ENCODE results near the gene KCNQ4. TPM values are rescaled to one million over a fixed set of nuclear protein-coding genes. Genes with fewer than 3 reads are reported as not detected.

KCNQ4 gene
- total and polyA plus RNA-seq, 2 donors (not counting 1 experiment from before 2014, with no cell fraction given) = 0.16 to 0.20 TPM

DNA sequence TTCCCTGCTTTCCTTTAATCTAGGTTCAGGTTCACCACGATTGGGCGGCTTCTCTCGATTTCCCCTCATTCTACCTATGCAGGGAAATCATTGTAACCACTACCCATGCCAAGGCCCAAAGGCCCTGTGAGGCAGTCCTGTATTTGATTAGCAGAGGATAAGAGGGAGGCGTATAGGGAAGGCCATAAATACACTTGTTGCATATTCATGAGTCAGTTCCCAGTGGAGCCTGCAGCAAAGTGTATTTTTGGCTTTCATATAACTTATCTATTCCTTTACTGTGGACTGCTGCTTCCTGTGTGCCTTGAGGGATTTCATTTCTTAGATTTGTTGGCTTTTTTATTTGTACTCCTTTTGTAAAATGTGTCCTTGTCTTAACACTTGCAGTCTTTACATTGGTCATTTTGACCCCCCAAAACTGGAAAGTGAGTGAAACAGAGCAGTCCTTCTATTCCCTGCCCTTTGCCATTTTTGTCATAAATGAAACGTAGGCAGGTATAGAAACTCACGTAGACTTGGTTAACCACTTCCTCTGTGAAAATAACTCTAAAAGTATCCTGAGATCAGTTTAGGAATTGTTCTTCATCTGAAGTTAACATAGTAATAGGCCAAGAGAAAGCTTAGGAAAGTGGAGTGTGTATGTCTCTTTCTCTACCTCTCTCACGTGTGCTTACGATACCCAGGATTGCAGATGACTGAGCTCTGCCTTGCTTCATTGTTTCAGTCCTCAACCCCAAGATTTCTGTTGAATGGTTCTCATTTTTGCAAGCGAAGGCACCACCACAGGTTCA, 19.6 kb upstream of the KCNQ4 start:
- ChIA-PET CTCF (interaction anchor here (0.9 to 3.2 kb wide), 5 partner anchors 8 to 620 kb away, joined by 3 to 38 read pairs (median 4); no protein-coding TSS in a partner anchor), POLR2A (no interaction called here)
- Histone ChIP-seq H2AFZ (ENCODE audit: insufficient read depth, low read depth, low read length, poor library complexity, severe bottlenecking) (no peak overlapping the region), H3K4me3 (ENCODE audit: control extremely low read depth in 1 of 5, extremely low read depth in 1 of 5, insufficient read depth in 1 of 5, low read depth in 2 of 5, low read length in 4 of 5) (no peak overlapping the region), H3K9ac (ENCODE audit: low read length) (peak overlapping the region; percentile 13), H3K36me3 (replicated peaks in 1 of 2; ENCODE audit: control extremely low read depth in 1 of 2, control insufficient read depth in 1 of 2, extremely low read depth in 1 of 2, insufficient read depth in 2 of 2, low read length in 1 of 2) (peaks cover 15 to 94% of the 10 kb centered on the region in 2 experiments), H3K79me2 (ENCODE audit: control insufficient read depth, insufficient read depth, low read length) (peaks cover 3% of the 10 kb centered on the region), H3K4me1 (ENCODE audit: control insufficient read depth in 2 of 2, insufficient read depth in 2 of 2, low read length in 2 of 2) (peaks cover 8 to 26% of the 10 kb centered on the region in 2 donors), H3K27me3 (replicated peaks in 1 of 4; ENCODE audit: control extremely low read depth in 1 of 4, control insufficient read depth in 3 of 4, insufficient read depth in 4 of 4, low read length in 3 of 4) (no peaks in the 10 kb centered on the region), H3K27ac (ENCODE audit: low read length in 2 of 2) (peak overlapping the region in 1 of 2 donors; percentile 44), H4K20me1 (ENCODE audit: control insufficient read depth, insufficient read depth, low read length, poor library complexity, severe bottlenecking) (peaks cover 17% of the 10 kb centered on the region), H3K4me2 (replicated peaks; ENCODE audit: low read depth, low read length, poor library complexity, severe bottlenecking) (no peak overlapping the region), H3K9me3 (ENCODE audit: control extremely low read depth in 1 of 3, control insufficient read depth in 2 of 3, insufficient read depth in 1 of 3, low read length in 2 of 3) (no peaks in the 10 kb centered on the region)
- intact Hi-C loops (cut with micrococcal nuclease) = no loop called here
- Mint-ChIP-seq H3K27me3 (no peaks in the 10 kb centered on the region), H3K4me1 (peaks cover 33% of the 10 kb centered on the region), H3K9me3 (ENCODE audit: insufficient read depth) (no peaks in the 10 kb centered on the region), H3K27ac (peak overlapping the region; percentile 71), H3K4me3 (peak overlapping the region; percentile 20)
- TF ChIP-seq EZH2 (IDR thresholded peaks at IDR 0.05; ENCODE audit: borderline replicate concordance, insufficient read depth, low read depth, low read length, poor library complexity, severe bottlenecking) = no peak
- no peak for TF ChIP-seq CTCF (IDR thresholded peaks at IDR 0.05)
- ATAC-seq (ENCODE audit: low read depth) (no peak), DNase-seq (no peak)
- WGBS (ENCODE audit: insufficient coverage) = 71% methylated on average over 1 of the region's 9 CpGs

GRCh38 chr1:40764981-40765380, 18.6 kb upstream of the KCNQ4 start:
- Mint-ChIP-seq H3K9me3 (ENCODE audit: insufficient read depth) (no peaks in the 10 kb centered on the region), H3K27ac (no peak overlapping the region), H3K27me3 (no peaks in the 10 kb centered on the region), H3K4me3 (no peak overlapping the region), H3K4me1 (peaks cover 30% of the 10 kb centered on the region)
- ATAC-seq (ENCODE audit: low read depth) = no peak
- Histone ChIP-seq H3K9me3 (ENCODE audit: control extremely low read depth in 1 of 3, control insufficient read depth in 2 of 3, insufficient read depth in 1 of 3, low read length in 2 of 3) (no peaks in the 10 kb centered on the region), H3K79me2 (ENCODE audit: control insufficient read depth, insufficient read depth, low read length) (no peaks in the 10 kb centered on the region), H3K4me1 (ENCODE audit: control insufficient read depth in 2 of 2, insufficient read depth in 2 of 2, low read length in 2 of 2) (peaks cover 8 to 26% of the 10 kb centered on the region in 2 donors), H4K20me1 (ENCODE audit: control insufficient read depth, insufficient read depth, low read length, poor library complexity, severe bottlenecking) (peaks cover 9% of the 10 kb centered on the region), H3K27me3 (replicated peaks in 1 of 4; ENCODE audit: control extremely low read depth in 1 of 4, control insufficient read depth in 3 of 4, insufficient read depth in 4 of 4, low read length in 3 of 4) (no peaks in the 10 kb centered on the region), H3K36me3 (replicated peaks in 1 of 2; ENCODE audit: control extremely low read depth in 1 of 2, control insufficient read depth in 1 of 2, extremely low read depth in 1 of 2, insufficient read depth in 2 of 2, low read length in 1 of 2) (peaks cover 16 to 94% of the 10 kb centered on the region in 2 experiments), H2AFZ (ENCODE audit: insufficient read depth, low read depth, low read length, poor library complexity, severe bottlenecking) (no peak overlapping the region), H3K27ac (ENCODE audit: low read length in 2 of 2) (no peak overlapping the region), H3K4me3 (ENCODE audit: control extremely low read depth in 1 of 5, extremely low read depth in 1 of 5, insufficient read depth in 1 of 5, low read depth in 2 of 5, low read length in 4 of 5) (no peak overlapping the region), H3K4me2 (replicated peaks; ENCODE audit: low read depth, low read length, poor library complexity, severe bottlenecking) (no peak overlapping the region), H3K9ac (ENCODE audit: low read length) (no peak overlapping the region)
- POLR2A ChIA-PET = no interaction called here
- 70% methylated on average over 2 of the region's 2 CpGs for WGBS (ENCODE audit: insufficient coverage)
- CTCF ChIA-PET = interaction anchor here (0.9 to 3.2 kb wide), 5 partner anchors 9 to 621 kb away, joined by 3 to 38 read pairs (median 6); no protein-coding TSS in a partner anchor
- intact Hi-C loops (cut with micrococcal nuclease) = no loop called here
- no peak for DNase-seq
- no peak for TF ChIP-seq EZH2 (IDR thresholded peaks at IDR 0.05; ENCODE audit: borderline replicate concordance, insufficient read depth, low read depth, low read length, poor library complexity, severe bottlenecking)

Data from B cell (primary cell).